Retinal pigment epithelial cell (primary cell): ENCODE data around the gene NKD1.
"Not testable (repeated sequence)": the region's sequence is repeated elsewhere in the genome, so short reads cannot be mapped to it uniquely, and the experiment has no call there.

ENCODE experiments used
- DNase-seq: peaks from one replicate; pipeline ENCODE4 v3.0.0-alpha.2; 2010; ENCODE audit warnings: low read depth
- H3K4me3 ChIP-seq: 2 replicates; pipeline ENCODE4 v1.5.1; 2011; ENCODE audit warnings: mild to moderate bottlenecking, low read length, control low read depth, moderate library complexity
- CTCF ChIP-seq: conservative IDR thresholded peaks from 2 replicates; pipeline ENCODE4 v1.5.1; 2011; ENCODE audit warnings: low read depth, low read length, control low read depth, inconsistent platforms

NKD1 gene

DNA sequence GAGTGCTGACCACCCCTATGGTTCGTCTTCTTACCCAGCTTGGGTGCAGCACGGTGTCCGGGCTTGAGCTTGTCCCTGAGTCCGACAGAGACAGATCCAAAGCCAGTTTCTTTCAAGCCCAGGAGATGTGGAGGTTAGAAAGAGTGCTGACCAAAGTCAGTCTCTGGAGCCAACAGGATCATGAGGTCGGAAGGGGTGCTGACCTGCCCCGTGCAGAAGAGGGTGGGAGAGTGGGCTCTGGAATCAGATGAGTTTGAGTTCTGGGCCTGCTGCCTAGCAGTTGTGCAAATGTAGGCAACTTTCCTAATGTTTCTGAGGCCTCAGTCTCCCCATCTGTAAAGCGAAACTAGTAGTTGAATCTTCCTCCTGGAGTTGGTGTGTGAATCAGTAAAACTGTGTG lies 24.5 kb downstream of the NKD1 start:
- TF ChIP-seq CTCF = no peak
- DNase-seq = no peak
- H3K4me3 ChIP-seq = no peak overlapping the region

GRCh38 chr16:50573279-50573678 lies 25.1 kb downstream of the NKD1 start:
- no peak for TF ChIP-seq CTCF
- no peak for DNase-seq
- H3K4me3 ChIP-seq = no peak overlapping the region

GRCh38 chr16:50573947-50574744 lies 25.9 kb downstream of the NKD1 start:
- TF ChIP-seq CTCF = no peak
- DNase-seq = no peak
- H3K4me3 ChIP-seq = no peak overlapping the region

DNA sequence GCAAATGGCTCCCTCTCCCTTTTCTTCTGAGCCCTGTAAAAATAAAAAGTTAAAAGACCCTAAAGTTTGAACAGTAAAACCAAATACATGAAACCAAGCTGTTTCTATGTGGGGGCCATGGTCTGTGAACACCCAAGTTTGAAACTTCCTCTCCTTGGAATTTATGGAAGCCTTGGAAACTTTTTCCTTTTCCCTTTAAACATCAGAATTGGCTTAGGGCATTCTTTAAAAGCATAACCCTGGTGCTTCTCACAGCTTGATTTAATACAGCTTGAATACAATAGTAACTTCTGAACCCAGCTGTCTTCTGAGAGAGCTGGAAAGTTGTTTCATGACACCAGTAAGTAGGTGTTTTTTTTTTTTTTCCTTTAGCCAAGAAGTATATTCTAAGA lies 26.5 kb downstream of the NKD1 start:
- no peak for TF ChIP-seq CTCF
- no peak for DNase-seq
- no peak overlapping the region for H3K4me3 ChIP-seq

GRCh38 chr16:50575743-50576142 lies 27.5 kb downstream of the NKD1 start:
- DNase-seq = no peak
- TF ChIP-seq CTCF = no peak
- H3K4me3 ChIP-seq = no peak overlapping the region

DNA sequence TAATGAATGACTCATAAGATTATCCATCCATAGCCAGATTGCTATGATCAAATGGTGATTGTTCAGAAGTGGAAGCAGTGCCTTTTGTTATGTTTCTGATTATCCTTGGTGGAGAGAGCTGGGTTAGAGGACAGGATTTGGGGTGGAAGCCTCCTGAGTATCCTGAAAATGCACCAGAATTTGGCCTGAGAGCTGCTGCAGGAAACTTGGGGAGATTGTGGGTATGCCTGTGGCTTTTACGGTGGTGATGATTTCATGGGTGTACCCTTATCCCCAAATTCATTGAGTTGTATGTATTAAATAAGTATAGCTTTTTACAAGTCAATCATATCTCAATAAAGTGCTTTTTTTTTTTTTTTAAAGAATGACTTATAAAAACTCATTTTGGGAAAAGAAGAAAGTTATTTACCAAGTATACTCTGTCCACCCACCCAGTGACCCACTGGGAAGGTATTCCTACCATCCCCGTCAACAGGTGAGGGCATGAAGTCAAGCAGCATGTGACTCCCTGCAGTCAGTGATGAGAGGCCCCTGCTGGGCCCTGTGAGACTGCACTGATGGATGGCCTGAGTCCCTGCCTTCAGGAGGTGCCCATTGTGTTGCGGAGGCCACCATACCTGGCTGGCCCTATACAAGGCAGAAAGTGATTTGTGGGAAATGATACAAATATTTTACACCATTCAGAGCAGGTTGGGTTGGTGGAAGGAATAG lies 28.4 kb downstream of the NKD1 start:
- no peak overlapping the region for H3K4me3 ChIP-seq
- no peak for TF ChIP-seq CTCF
- DNase-seq = no peak

DNA sequence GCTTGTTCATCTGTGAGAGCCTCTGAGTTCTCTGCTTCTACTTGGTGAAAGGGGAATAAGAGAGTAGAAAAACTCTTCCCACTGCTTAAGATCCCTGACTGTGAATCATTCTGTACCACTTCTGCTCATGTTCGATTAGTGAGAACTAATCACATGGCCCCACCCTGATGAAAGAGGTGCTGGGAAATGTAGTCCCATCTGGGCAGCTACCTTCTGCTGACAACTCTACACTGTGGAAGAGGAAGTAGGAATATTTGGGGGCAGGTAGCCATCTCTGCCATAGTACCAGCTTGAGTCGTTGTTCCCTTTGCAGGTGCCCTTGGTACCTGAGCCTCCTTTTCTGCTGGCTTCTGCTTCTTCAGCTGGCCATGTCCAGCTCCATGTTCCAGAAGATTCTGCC lies 29.9 kb downstream of the NKD1 start:
- DNase-seq = no peak
- no peak overlapping the region for H3K4me3 ChIP-seq
- no peak for TF ChIP-seq CTCF

- not testable (repeated sequence) for DNase-seq, H3K4me3 ChIP-seq
Observed at GRCh38 chr16:50579373-50579772, 31.2 kb downstream of the NKD1 start.
